K562 (cell line): ENCODE results near the gene RAB6B.

ENCODE experiments used
- CBFB ChIP-seq: sonication (generic); formaldehyde crosslinking; IDR thresholded peaks from 2 replicates; pipeline ENCODE4 v1.4.0; 2020; ENCODE audit warnings: mild to moderate bottlenecking, missing genetic modification reagents
- ELF1 ChIP-seq: fragments of 200-800 bp; sonication (Bioruptor generic); IDR thresholded peaks from 2 replicates; pipeline ENCODE4 v1.6.1; 2016; ENCODE audit warnings: missing genetic modification characterization, missing compliant biosample characterization
- HCFC1 ChIP-seq: IDR thresholded peaks from 2 replicates; pipeline ENCODE4 v1.6.1; 2012; ENCODE audit warnings: low read depth, low read length, improper control_type of control experiment
- MAX ChIP-seq: sonication (generic); formaldehyde crosslinking; IDR thresholded peaks from 2 replicates; pipeline ENCODE4 v1.9.0; 2022; ENCODE audit warnings: mild to moderate bottlenecking, missing genetic modification reagents
- NR0B1 ChIP-seq: fragments of 450-650 bp; IDR thresholded peaks from one replicate; pipeline ENCODE4 v1.6.1; 2018; ENCODE audit warnings: mild to moderate bottlenecking, moderate library complexity; ENCODE audit not compliant: partially characterized antibody
- POLR2A ChIP-seq: fragments of 450-650 bp; conservative IDR thresholded peaks from 2 replicates; pipeline ENCODE4 v1.6.1; 2016
- SMARCA4 ChIP-seq: fragments of 450-650 bp; IDR thresholded peaks from 2 replicates; pipeline ENCODE4 v1.6.1; 2016
- YY1 ChIP-seq, 3 experiments: IDR thresholded peaks; 2 replicates each; pipeline ENCODE4 v1.6.1; 2011; ENCODE audit warnings: low read length in 2 of 3, mild to moderate bottlenecking in 2 of 3, moderate library complexity in 2 of 3, borderline replicate concordance in 1 of 3, control low read depth in 1 of 3, low read depth in 1 of 3; ENCODE audit not compliant: insufficient read depth in 3 of 3, insufficient replicate concordance in 2 of 3, control insufficient read depth in 1 of 3, insufficient read length in 1 of 3; ENCODE audit errors: extremely low read depth in 1 of 3
- ZNF699 ChIP-seq: fragments of 250-450 bp; sonication (Bioruptor Pico); IDR thresholded peaks from 2 replicates; pipeline ENCODE4 v1.8.0; 2021; ENCODE audit warnings: mild to moderate bottlenecking, moderate library complexity; ENCODE audit not compliant: insufficient replicate concordance

GRCh38 chr3:133944181-133944580, 48.5 kb upstream of the RAB6B start:
- TF ChIP-seq HCFC1, result no peak
- no peak for TF ChIP-seq POLR2A
- no peak for TF ChIP-seq ZNF699 (CRISPR knock-in tag)
- no peak for TF ChIP-seq SMARCA4
- no peak for TF ChIP-seq YY1 (IDR thresholded peaks at IDR 0.05; ENCODE audit: borderline replicate concordance in 1 of 3, control insufficient read depth in 1 of 3, extremely low read depth in 1 of 3, insufficient read depth in 3 of 3, insufficient read length in 1 of 3, insufficient replicate concordance in 2 of 3, low read depth in 1 of 3, low read length in 2 of 3)
- no peak for TF ChIP-seq MAX (CRISPR knock-in tag)
- TF ChIP-seq CBFB, result no peak
- no peak for TF ChIP-seq ELF1
- no peak for TF ChIP-seq NR0B1
